Trophoblast cell (in vitro differentiated cells and primary cell): Measurements from ENCODE around the gene TTLL5.
A peak's percentile ranks its signal among the peaks of the same experiment; 100 is the strongest.

ENCODE experiments used
- DNase-seq, 2 donors: peaks; one replicate each; pipeline ENCODE4 v3.0.0-alpha.2; 2016
- H2AFZ ChIP-seq: 2 replicates; pipeline ENCODE4 v1.6.1; 2013; ENCODE audit warnings: low read length, moderate library complexity, mild to moderate bottlenecking; ENCODE audit not compliant: insufficient read depth, poor library complexity
- H2AK5ac ChIP-seq: 2 replicates; pipeline ENCODE4 v1.6.1; 2013; ENCODE audit warnings: mild to moderate bottlenecking, low read length
- H2BK120ac ChIP-seq: 2 replicates; pipeline ENCODE4 v1.6.1; 2013; ENCODE audit warnings: low read length, mild to moderate bottlenecking, moderate library complexity; ENCODE audit not compliant: insufficient read depth, poor library complexity
- H2BK12ac ChIP-seq: 2 replicates; pipeline ENCODE4 v1.6.1; 2013; ENCODE audit warnings: mild to moderate bottlenecking, low read length, moderate library complexity
- H2BK5ac ChIP-seq: 2 replicates; pipeline ENCODE4 v1.6.1; 2013; ENCODE audit warnings: low read length, low read depth, moderate library complexity, mild to moderate bottlenecking; ENCODE audit not compliant: poor library complexity
- H3K14ac ChIP-seq: 2 replicates; pipeline ENCODE4 v1.6.1; 2013; ENCODE audit warnings: mild to moderate bottlenecking, low read length
- H3K18ac ChIP-seq: 2 replicates; pipeline ENCODE4 v1.6.1; 2013; ENCODE audit warnings: mild to moderate bottlenecking, low read length
- H3K23ac ChIP-seq: 2 replicates; pipeline ENCODE4 v1.6.1; 2013; ENCODE audit warnings: low read length
- H3K27ac ChIP-seq: 2 replicates; pipeline ENCODE4 v1.5.1; 2013; ENCODE audit warnings: low read depth, mild to moderate bottlenecking, inconsistent platforms, low read length, moderate library complexity
- H3K27me3 ChIP-seq: 2 replicates; pipeline ENCODE4 v1.6.1; 2013; ENCODE audit warnings: inconsistent platforms, mild to moderate bottlenecking, low read length, moderate library complexity; ENCODE audit not compliant: insufficient read depth
- H3K36me3 ChIP-seq, 2 experiments: 1 replicate in 1 of 2; 2 replicates in 1 of 2; pipeline ENCODE4 v1.6.1; 2013; ENCODE audit warnings: low read length in 2 of 2, mild to moderate bottlenecking in 2 of 2, moderate library complexity in 1 of 2; ENCODE audit not compliant: insufficient read depth in 2 of 2, control insufficient read depth in 1 of 2
- H3K4ac ChIP-seq: 2 replicates; pipeline ENCODE4 v1.6.1; 2013; ENCODE audit warnings: low read depth, mild to moderate bottlenecking, low read length, moderate library complexity
- H3K4me1 ChIP-seq, 2 experiments: 1 replicate in 1 of 2; 2 replicates in 1 of 2; pipeline ENCODE4 v1.6.1; 2013; ENCODE audit warnings: low read length in 2 of 2, mild to moderate bottlenecking in 2 of 2, moderate library complexity in 1 of 2; ENCODE audit not compliant: insufficient read depth in 2 of 2, control insufficient read depth in 1 of 2
- H3K4me2 ChIP-seq: 2 replicates; pipeline ENCODE4 v1.6.1; 2013; ENCODE audit warnings: inconsistent platforms, mild to moderate bottlenecking, low read length, moderate library complexity
- H3K4me3 ChIP-seq: 2 replicates; pipeline ENCODE4 v1.5.1; 2013; ENCODE audit warnings: mild to moderate bottlenecking, low read depth, low read length, inconsistent platforms
- H3K79me1 ChIP-seq: one replicate; pipeline ENCODE4 v1.6.1; 2013; ENCODE audit warnings: low read length
- H3K79me2 ChIP-seq: 2 replicates; pipeline ENCODE4 v1.6.1; 2013; ENCODE audit warnings: low read length, mild to moderate bottlenecking; ENCODE audit not compliant: control insufficient read depth, insufficient read depth, poor library complexity
- H3K9ac ChIP-seq: 2 replicates; pipeline ENCODE4 v1.6.1; 2013; ENCODE audit warnings: mild to moderate bottlenecking, low read length
- H3K9me3 ChIP-seq: 2 replicates; pipeline ENCODE4 v1.6.1; 2013; ENCODE audit warnings: low read depth, mild to moderate bottlenecking, control low read depth, inconsistent platforms, low read length; ENCODE audit not compliant: insufficient read depth
- H4K12ac ChIP-seq: 2 replicates; pipeline ENCODE4 v1.6.1; 2013; ENCODE audit warnings: low read depth, mild to moderate bottlenecking, low read length, moderate library complexity
- H4K8ac ChIP-seq: 2 replicates; pipeline ENCODE4 v1.6.1; 2013; ENCODE audit warnings: low read depth, mild to moderate bottlenecking, low read length, moderate library complexity
- H4K91ac ChIP-seq: one replicate; pipeline ENCODE4 v1.6.1; 2013; ENCODE audit warnings: low read depth, mild to moderate bottlenecking, low read length, moderate library complexity
- WGBS: extraction: QIAGEN DNeasy Blood & Tissue Kit; methylation state at CpG from one replicate; pipeline ENCODE4 v1.1.7; 2013; ENCODE audit warnings: missing lambda C conversion rate; ENCODE audit not compliant: insufficient read length, insufficient coverage; ENCODE audit errors: extremely low coverage; 5-methylcytosine and 5-hydroxymethylcytosine counted together

TTLL5 gene

DNA sequence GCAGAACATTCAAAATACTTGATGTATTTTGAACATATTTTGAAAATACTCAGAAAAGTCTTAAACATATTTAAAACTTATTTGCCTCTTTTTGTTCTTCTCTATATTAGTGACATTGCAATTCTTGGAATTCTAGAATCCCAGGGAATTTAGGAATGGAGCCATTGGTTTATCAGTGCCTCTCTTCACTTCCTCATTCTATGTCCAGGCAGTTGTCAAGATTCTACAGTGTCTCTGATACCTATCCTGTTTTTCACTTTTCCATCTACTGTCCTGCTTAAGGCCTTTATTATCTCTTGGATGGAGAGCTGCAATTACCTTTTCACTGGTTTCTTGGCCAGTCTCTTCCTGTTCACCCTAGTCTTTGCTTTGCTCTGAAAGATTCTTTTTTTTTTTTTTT lies 144.6 kb downstream of the TTLL5 start:
- H4K91ac ChIP-seq = no peak overlapping the region
- H3K4ac ChIP-seq = no peak overlapping the region
- peaks cover 6 to 9% of the 10 kb centered on the region in 2 experiments for H3K36me3 ChIP-seq
- H3K4me1 ChIP-seq = peaks cover 3 to 5% of the 10 kb centered on the region in 2 experiments
- H2BK12ac ChIP-seq = no peak overlapping the region
- no peak overlapping the region for H2BK120ac ChIP-seq
- H2AFZ ChIP-seq = no peak overlapping the region
- no peak overlapping the region for H3K14ac ChIP-seq
- no peak overlapping the region for H3K4me3 ChIP-seq
- no peak overlapping the region for H3K18ac ChIP-seq
- no peak for DNase-seq
- H3K27ac ChIP-seq = no peak overlapping the region
- no peaks in the 10 kb centered on the region for H3K79me1 ChIP-seq
- H3K79me2 ChIP-seq = no peaks in the 10 kb centered on the region
- no peak overlapping the region for H3K23ac ChIP-seq
- H4K12ac ChIP-seq = no peak overlapping the region
- H4K8ac ChIP-seq = no peak overlapping the region
- no peaks in the 10 kb centered on the region for H3K9me3 ChIP-seq
- no peak overlapping the region for H3K9ac ChIP-seq
- no peak overlapping the region for H2BK5ac ChIP-seq
- no peak overlapping the region for H2AK5ac ChIP-seq
- no peak overlapping the region for H3K4me2 ChIP-seq
- H3K27me3 ChIP-seq = no peaks in the 10 kb centered on the region

DNA sequence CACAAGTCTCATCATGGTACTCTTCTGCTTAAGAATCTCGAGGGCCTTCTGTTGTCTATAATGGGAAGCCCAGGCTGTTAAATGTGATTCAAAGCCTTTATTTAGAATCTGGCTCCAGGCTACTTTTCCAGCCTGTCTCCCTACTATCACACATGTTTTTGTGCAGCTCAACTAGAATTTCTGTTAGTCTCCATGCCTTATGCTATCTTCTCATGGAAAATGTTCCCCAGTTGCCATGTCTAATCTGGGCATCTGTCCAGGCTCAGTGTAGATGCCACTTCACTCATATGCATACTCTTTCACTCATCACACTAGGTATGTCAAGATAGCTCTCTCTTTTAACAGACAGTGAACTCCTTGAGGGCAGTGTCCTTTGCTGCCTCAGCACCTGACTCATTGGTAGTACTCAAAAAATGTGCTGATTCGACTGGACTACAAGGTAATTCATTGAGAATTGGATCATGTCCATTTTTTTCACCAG lies 145.3 kb downstream of the TTLL5 start:
- no peak for DNase-seq
- no peak overlapping the region for H4K12ac ChIP-seq
- no CpG with 5 or more reads among the region's 2 CpGs for WGBS

DNA sequence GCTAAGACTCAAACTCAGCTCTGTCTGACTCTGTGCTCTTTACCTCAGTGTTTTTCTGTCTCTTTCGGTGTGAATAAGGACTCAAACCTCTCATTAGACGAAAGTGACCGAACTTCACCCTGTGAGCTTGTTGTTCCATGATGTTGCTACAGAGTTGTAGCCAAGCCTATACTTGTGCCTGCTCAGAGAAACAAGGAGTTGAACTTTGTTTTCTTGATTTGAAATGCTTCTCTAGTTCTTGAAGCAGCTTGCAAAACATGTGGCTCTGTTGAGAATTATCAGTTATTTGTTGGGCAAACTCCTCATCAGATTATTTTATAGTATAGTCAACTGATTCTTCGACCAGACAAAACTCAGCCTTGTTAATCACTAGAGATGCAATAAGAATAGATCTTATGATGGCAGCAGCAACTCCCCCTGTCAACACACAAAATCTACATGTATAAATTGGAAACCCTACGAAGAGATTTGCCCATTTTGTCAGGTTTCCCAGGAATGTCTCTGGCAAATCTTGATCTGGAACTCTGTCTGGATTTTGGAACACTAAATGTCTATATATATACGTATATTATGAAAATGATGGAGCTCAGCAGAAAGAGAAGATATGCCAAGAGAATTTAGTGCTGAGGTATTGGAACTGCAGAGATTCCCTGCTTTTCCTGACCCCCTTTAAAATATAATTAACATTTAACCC lies 146.8 kb downstream of the TTLL5 start:
- H3K79me1 ChIP-seq = no peaks in the 10 kb centered on the region
- no peak overlapping the region for H2BK12ac ChIP-seq
- H3K4me2 ChIP-seq = no peak overlapping the region
- WGBS = no CpG with 5 or more reads among the region's 6 CpGs
- H3K4me3 ChIP-seq = no peak overlapping the region
- H3K18ac ChIP-seq = no peak overlapping the region
- no peak overlapping the region for H3K4ac ChIP-seq
- H3K79me2 ChIP-seq = no peaks in the 10 kb centered on the region
- H3K27me3 ChIP-seq = no peaks in the 10 kb centered on the region
- no peak overlapping the region for H4K91ac ChIP-seq
- no peak overlapping the region for H3K27ac ChIP-seq
- H2AFZ ChIP-seq = no peak overlapping the region
- no peak overlapping the region for H2BK120ac ChIP-seq
- no peak overlapping the region for H3K23ac ChIP-seq
- H4K12ac ChIP-seq = no peak overlapping the region
- H2AK5ac ChIP-seq = no peak overlapping the region
- H4K8ac ChIP-seq = no peak overlapping the region
- no peak overlapping the region for H2BK5ac ChIP-seq
- peaks cover 5 to 10% of the 10 kb centered on the region in 2 experiments for H3K4me1 ChIP-seq
- peaks cover 2 to 5% of the 10 kb centered on the region in 2 experiments for H3K36me3 ChIP-seq
- no peaks in the 10 kb centered on the region for H3K9me3 ChIP-seq
- H3K14ac ChIP-seq = no peak overlapping the region
- no peak overlapping the region for H3K9ac ChIP-seq
- no peak for DNase-seq

More for the DNA sequence above, 145.3 kb downstream of the TTLL5 start:
- Histone ChIP-seq H2BK5ac (no peak overlapping the region), H2BK12ac (no peak overlapping the region), H3K23ac (peak overlapping the region; percentile 82), H3K4ac (no peak overlapping the region), H3K27ac (no peak overlapping the region), H3K79me1 (no peaks in the 10 kb centered on the region), H4K91ac (no peak overlapping the region), H3K79me2 (no peaks in the 10 kb centered on the region), H2BK120ac (no peak overlapping the region), H3K14ac (no peak overlapping the region), H3K9ac (no peak overlapping the region), H2AK5ac (no peak overlapping the region), H2AFZ (no peak overlapping the region), H3K4me2 (no peak overlapping the region), H3K4me1 (peaks cover 5 to 7% of the 10 kb centered on the region in 2 experiments), H3K9me3 (no peaks in the 10 kb centered on the region), H3K18ac (no peak overlapping the region), H3K36me3 (peaks cover 2 to 5% of the 10 kb centered on the region in 2 experiments), H3K27me3 (no peaks in the 10 kb centered on the region), H4K8ac (no peak overlapping the region), H3K4me3 (no peak overlapping the region)

DNA sequence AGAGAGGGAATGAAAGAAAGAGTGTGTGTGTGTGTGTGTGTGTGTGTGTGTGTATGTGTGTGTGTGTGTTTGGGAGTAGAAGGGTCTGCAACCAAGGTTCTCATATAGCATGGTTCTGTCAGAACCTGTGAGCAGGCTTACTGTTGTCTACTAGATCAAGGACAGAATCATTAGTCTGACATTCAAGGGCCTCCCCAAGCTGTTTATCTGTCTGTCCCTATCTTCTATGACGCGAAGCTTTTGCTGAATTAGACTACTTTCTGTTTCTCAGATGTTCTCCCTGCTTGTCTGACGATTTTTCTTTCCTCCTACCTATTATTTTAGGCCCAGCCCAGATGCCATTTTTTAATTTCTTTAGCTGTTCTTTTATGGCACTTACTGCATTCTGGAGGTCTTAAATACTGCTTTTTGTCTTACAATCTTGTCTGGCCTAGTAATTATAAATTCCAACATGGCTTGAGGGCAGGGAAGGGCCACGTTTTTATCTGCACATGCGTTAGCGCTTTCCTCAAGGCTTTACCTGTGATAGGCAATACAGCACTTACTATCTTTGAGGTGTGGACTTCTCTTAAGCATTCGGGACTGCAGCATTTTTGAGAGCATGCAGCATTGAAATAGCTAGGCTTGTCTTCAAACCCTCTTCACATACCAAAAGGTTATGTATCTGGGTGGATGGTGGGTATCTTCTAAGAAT lies 150.2 kb downstream of the TTLL5 start:
- Histone ChIP-seq H3K79me1 (no peaks in the 10 kb centered on the region), H2BK5ac (no peak overlapping the region), H3K18ac (no peak overlapping the region), H4K8ac (no peak overlapping the region), H3K9me3 (no peaks in the 10 kb centered on the region), H3K27me3 (no peaks in the 10 kb centered on the region), H3K27ac (no peak overlapping the region), H2AFZ (no peak overlapping the region), H3K79me2 (no peaks in the 10 kb centered on the region), H2AK5ac (no peak overlapping the region), H3K4ac (no peak overlapping the region), H3K4me2 (no peak overlapping the region), H3K36me3 (peaks cover 2 to 3% of the 10 kb centered on the region in 2 experiments), H3K9ac (no peak overlapping the region), H3K14ac (no peak overlapping the region), H3K4me1 (peaks cover 0 to 10% of the 10 kb centered on the region in 2 experiments), H2BK120ac (no peak overlapping the region), H4K91ac (no peak overlapping the region), H3K4me3 (no peak overlapping the region), H2BK12ac (no peak overlapping the region), H3K23ac (no peak overlapping the region), H4K12ac (no peak overlapping the region)
- no CpG with 5 or more reads among the region's 7 CpGs for WGBS
- DNase-seq = peak in 1 of 2 donors; percentile 16
